HepG2 (cell line): ENCODE measurements around the gene HEPN1.

ENCODE experiments used
- EZH2 ChIP-seq: conservative IDR thresholded peaks from 2 replicates; pipeline ENCODE4 v1.6.1; 2012; ENCODE audit warnings: mild to moderate bottlenecking, low read depth, low read length, moderate library complexity
- FOXJ3 ChIP-seq: sonication (generic); formaldehyde crosslinking; IDR thresholded peaks from 2 replicates; pipeline ENCODE4 v1.4.0; 2020; ENCODE audit warnings: missing genetic modification reagents, mild to moderate bottlenecking, borderline replicate concordance
- SMAD1 ChIP-seq: sonication (generic); formaldehyde crosslinking; IDR thresholded peaks from 2 replicates; pipeline ENCODE4 v1.4.0; 2020; ENCODE audit warnings: missing genetic modification reagents, low read depth, mild to moderate bottlenecking, borderline replicate concordance
- ZBTB21 ChIP-seq: sonication (generic); formaldehyde crosslinking; IDR thresholded peaks from 2 replicates; pipeline ENCODE4 v1.4.0; 2020; ENCODE audit warnings: missing genetic modification reagents
- ZNF253 ChIP-seq: sonication (generic); formaldehyde crosslinking; IDR thresholded peaks from 2 replicates; pipeline ENCODE4 v1.8.0; 2022; ENCODE audit warnings: mild to moderate bottlenecking, missing genetic modification reagents, borderline replicate concordance

- TF ChIP-seq FOXJ3 (CRISPR knock-in tag), result no peak
- no peak for TF ChIP-seq ZNF253
- TF ChIP-seq EZH2, result no peak
- TF ChIP-seq SMAD1, result no peak
- TF ChIP-seq ZBTB21, result no peak
These were observed 25.5 kb downstream of the HEPN1 start for GRCh38 chr11:124944565-124944964.
